C4-2B (cell line): ENCODE data around the gene AGFG2.

Source experiments
- CTCF ChIP-seq: fragments of 450-650 bp; conservative IDR thresholded peaks from 2 replicates; pipeline ENCODE4 v1.5.1; 2017; ENCODE audit warnings: mild to moderate bottlenecking
- ZFX ChIP-seq: fragments of 450-650 bp; IDR thresholded peaks from 2 replicates; pipeline ENCODE4 v1.6.1; 2017

- no peak for TF ChIP-seq CTCF
- TF ChIP-seq ZFX: no peak
Observed at GRCh38 chr7:100590077-100590737, 51.2 kb downstream of the AGFG2 start.
